IMR-90 (cell line): ENCODE measurements around the gene DNAJB8. TPM values are rescaled to one million over a fixed set of nuclear protein-coding genes. Genes with fewer than 3 reads are reported as not detected.

ENCODE experiments used
- ATAC-seq: fragments of 200-7000 bp; cut with Tn5 transposase; 2 replicates; pipeline ENCODE4 v1.9.1; 2020; ENCODE audit warnings: low read depth, mild to moderate bottlenecking, moderate library complexity
- BruUV-seq: library from RNA; stranded (reverse); fragments of 400-500 nt; replicated peaks from 2 replicates; lab custom pipeline; 2021; lab: Mats Ljungman, UMichigan
- CTCF ChIA-PET: fragments of 300-600 bp; formaldehyde crosslinking; extraction: SDS; loops from one replicate; lab custom pipeline; 2021; ENCODE audit warnings: antibody characterized with exemption; lab: Yijun Ruan, JAX
- POLR2A ChIA-PET: fragments of 300-600 bp; sonication (Branson Sonifier 250); formaldehyde crosslinking; loops from one replicate; lab custom pipeline; 2022; ENCODE audit warnings: antibody characterized with exemption; ENCODE audit not compliant: unreplicated experiment; lab: Charles Lee
- DNase-seq: peaks from one replicate; pipeline ENCODE4 v3.0.0; 2013
- H2AFZ ChIP-seq: replicated peaks from 2 replicates; pipeline ENCODE3; 2013; ENCODE audit warnings: low read length, mild to moderate bottlenecking; ENCODE audit not compliant: poor library complexity
- H2AK5ac ChIP-seq: 2 replicates; pipeline ENCODE4 v1.6.1; 2013; ENCODE audit warnings: low read depth, low read length, inconsistent platforms
- H2AK9ac ChIP-seq: replicated peaks from 2 replicates; pipeline ENCODE3; 2013; ENCODE audit warnings: mild to moderate bottlenecking, low read depth, low read length, moderate library complexity; ENCODE audit not compliant: poor library complexity
- H2BK120ac ChIP-seq: 2 replicates; pipeline ENCODE4 v1.6.1; 2013; ENCODE audit warnings: low read depth, low read length, inconsistent platforms
- H2BK15ac ChIP-seq: 3 replicates; pipeline ENCODE4 v1.6.1; 2013; ENCODE audit warnings: low read depth, low read length, inconsistent platforms
- H2BK20ac ChIP-seq: 2 replicates; pipeline ENCODE4 v1.6.1; 2013; ENCODE audit warnings: low read depth, mild to moderate bottlenecking, inconsistent platforms, low read length, moderate library complexity
- H2BK5ac ChIP-seq: 2 replicates; pipeline ENCODE4 v1.6.1; 2013; ENCODE audit warnings: mild to moderate bottlenecking, low read depth, low read length, inconsistent platforms; ENCODE audit not compliant: poor library complexity, severe bottlenecking
- H3K14ac ChIP-seq: replicated peaks from 2 replicates; pipeline ENCODE4 v1.6.1; 2013; ENCODE audit warnings: low read depth, low read length, inconsistent platforms
- H3K18ac ChIP-seq: 2 replicates; pipeline ENCODE4 v1.6.1; 2013; ENCODE audit warnings: low read depth, low read length, control low read depth
- H3K23ac ChIP-seq: 2 replicates; pipeline ENCODE4 v1.6.1; 2013; ENCODE audit warnings: low read depth, low read length, inconsistent platforms
- H3K27ac ChIP-seq: 2 replicates; pipeline ENCODE4 v1.5.1; 2013; ENCODE audit warnings: mild to moderate bottlenecking, control low read depth, low read length; ENCODE audit not compliant: insufficient read depth
- H3K27me3 ChIP-seq: 2 replicates; pipeline ENCODE4 v1.6.1; 2013; ENCODE audit warnings: low read length; ENCODE audit not compliant: control insufficient read depth, insufficient read depth
- H3K36me3 ChIP-seq: 2 replicates; pipeline ENCODE4 v1.6.1; 2013; ENCODE audit warnings: low read length, mixed read lengths; ENCODE audit not compliant: control insufficient read depth, insufficient read depth
- H3K4ac ChIP-seq: 2 replicates; pipeline ENCODE4 v1.6.1; 2013; ENCODE audit warnings: low read depth, low read length, inconsistent platforms
- H3K4me1 ChIP-seq: 2 replicates; pipeline ENCODE4 v1.6.1; 2013; ENCODE audit warnings: low read length, mixed read lengths; ENCODE audit not compliant: control insufficient read depth, insufficient read depth
- H3K4me2 ChIP-seq: 2 replicates; pipeline ENCODE4 v1.6.1; 2013; ENCODE audit warnings: low read depth, mild to moderate bottlenecking, control low read depth, low read length, moderate library complexity
- H3K4me3 ChIP-seq: 2 replicates; pipeline ENCODE4 v1.5.1; 2013; ENCODE audit warnings: low read depth, mild to moderate bottlenecking, control low read depth, low read length, moderate library complexity; ENCODE audit not compliant: insufficient read depth
- H3K56ac ChIP-seq: 2 replicates; pipeline ENCODE4 v1.6.1; 2013; ENCODE audit warnings: low read length, inconsistent platforms; ENCODE audit not compliant: insufficient read depth; ENCODE audit errors: extremely low read depth
- H3K79me1 ChIP-seq, 2 experiments: 2 replicates each; pipeline ENCODE4 v1.6.1; 2013; ENCODE audit warnings: low read length in 2 of 2, inconsistent platforms in 1 of 2, low read depth in 1 of 2
- H3K9ac ChIP-seq: 2 replicates; pipeline ENCODE4 v1.6.1; 2013; ENCODE audit warnings: low read depth, low read length, control low read depth
- H3K9me1 ChIP-seq: 2 replicates; pipeline ENCODE4 v1.6.1; 2013; ENCODE audit warnings: low read length, inconsistent platforms; ENCODE audit not compliant: insufficient read depth
- H3K9me3 ChIP-seq: 2 replicates; pipeline ENCODE4 v1.6.1; 2013; ENCODE audit warnings: low read length; ENCODE audit not compliant: control insufficient read depth, insufficient read depth
- H4K20me1 ChIP-seq: 2 replicates; pipeline ENCODE4 v1.6.1; 2013; ENCODE audit warnings: low read length, inconsistent platforms; ENCODE audit not compliant: insufficient read depth
- H4K5ac ChIP-seq: 2 replicates; pipeline ENCODE4 v1.6.1; 2013; ENCODE audit warnings: mild to moderate bottlenecking, low read depth, low read length, control low read depth
- H4K8ac ChIP-seq, 2 experiments: 2 replicates each; pipeline ENCODE4 v1.6.1; 2013; ENCODE audit warnings: low read depth in 2 of 2, low read length in 2 of 2, control low read depth in 1 of 2, inconsistent platforms in 1 of 2
- H4K91ac ChIP-seq: 2 replicates; pipeline ENCODE4 v1.6.1; 2013; ENCODE audit warnings: low read depth, low read length, inconsistent platforms; ENCODE audit not compliant: insufficient read depth
- BHLHE40 ChIP-seq: fragments of 150-350 bp; IDR thresholded peaks from 2 replicates; pipeline ENCODE4 v1.6.1; 2016; ENCODE audit warnings: mild to moderate bottlenecking, low read depth, low read length
- ELK1 ChIP-seq: fragments of 150-350 bp; IDR thresholded peaks from 2 replicates; pipeline ENCODE4 v1.6.1; 2016; ENCODE audit warnings: low read depth, mild to moderate bottlenecking, low read length, moderate library complexity, borderline replicate concordance
- FOS ChIP-seq: fragments of 150-350 bp; IDR thresholded peaks from 2 replicates; pipeline ENCODE4 v1.6.1; 2016; ENCODE audit warnings: low read depth, low read length
- MAZ ChIP-seq: IDR thresholded peaks from 2 replicates; pipeline ENCODE4 v1.6.1; 2012; ENCODE audit warnings: low read depth, mild to moderate bottlenecking, low read length, improper control_type of control experiment, moderate library complexity, borderline replicate concordance
- RAD21 ChIP-seq: IDR thresholded peaks from 2 replicates; pipeline ENCODE4 v1.6.1; 2012; ENCODE audit warnings: low read length, improper control_type of control experiment
- RCOR1 ChIP-seq: IDR thresholded peaks from 2 replicates; pipeline ENCODE4 v1.6.1; 2012; ENCODE audit warnings: mild to moderate bottlenecking, low read length, improper control_type of control experiment; ENCODE audit not compliant: insufficient replicate concordance
- SMC3 ChIP-seq: fragments of 150-350 bp; IDR thresholded peaks from 2 replicates; pipeline ENCODE4 v1.6.1; 2016; ENCODE audit warnings: low read depth, mild to moderate bottlenecking, antibody characterized with exemption, low read length, moderate library complexity
- WGBS, 2 experiments: methylation state at CpG; one replicate each; pipeline versions ENCODE4 v1.1.5 to v1.1.7; 2013; ENCODE audit warnings: missing lambda C conversion rate in 2 of 2; ENCODE audit not compliant: insufficient read length in 1 of 2; ENCODE audit errors: extremely low coverage in 2 of 2; 5-methylcytosine and 5-hydroxymethylcytosine counted together
- dilution Hi-C: fragments of 300-500 bp; cut with HindIII; formaldehyde crosslinking; loops from one replicate; pipeline ENCODE4 v1.14.3; 2018; ENCODE audit warnings: low sequenced_read_pairs; ENCODE audit not compliant: unreplicated experiment
- in situ Hi-C: fragments of 300-500 bp; cut with MboI; formaldehyde crosslinking; loops from 3 replicates; pipeline ENCODE4 v1.14.3; 2019; ENCODE audit warnings: low sequenced_read_pairs, inconsistent platforms, mixed read lengths
- intact Hi-C: fragments of 100-400 bp; cut with micrococcal nuclease; formaldehyde crosslinking; loops from 2 replicates; pipeline ENCODE4 v1.10.0; 2022
- polyA plus RNA-seq, 3 experiments: library from polyadenylated mRNA; depleted of rRNA; stranded (reverse); fragments of >200 nt; gene quantifications; 2 replicates each; pipeline ENCODE4 v1.2.3, GENCODE V29; 2012; ENCODE audit warnings: low replicate concordance in 1 of 3
- total RNA-seq: library from RNA; depleted of rRNA; stranded (reverse); fragments of >200 nt; gene quantifications from 2 replicates; pipeline ENCODE4 v1.2.3, GENCODE V29; 2012

DNAJB8 gene
- total and polyA plus RNA-seq, 2 of the 4 experiments (the other 2 are of a cell fraction): not detected

GRCh38 chr3:128413413-128414205, 53.1 kb downstream of the DNAJB8 start:
- Histone ChIP-seq H3K18ac (no peak overlapping the region), H3K4me1 (0 out of 2 replicates have a peak, but pooled peaks cover 3% of the 10 kb centered on the region), H3K4me2 (no peak overlapping the region), H3K23ac (no peak overlapping the region), H4K20me1 (no peaks in the 10 kb centered on the region), H3K4ac (no peak overlapping the region), H2AK9ac (no peak overlapping the region), H3K36me3 (no peaks in the 10 kb centered on the region), H4K5ac (no peak overlapping the region), H3K14ac (no peak overlapping the region), H2AFZ (no peak overlapping the region), H2AK5ac (no peak overlapping the region), H3K56ac (no peak overlapping the region), H4K8ac (no peak overlapping the region), H3K9me3 (no peaks in the 10 kb centered on the region), H2BK120ac (no peak overlapping the region), H2BK15ac (no peak overlapping the region), H3K79me1 (no peaks in the 10 kb centered on the region), H3K27ac (no peak overlapping the region), H2BK5ac (no peak overlapping the region), H3K27me3 (no peaks in the 10 kb centered on the region), H2BK20ac (no peak overlapping the region), H3K9ac (no peak overlapping the region), H3K9me1 (peaks cover 5% of the 10 kb centered on the region; the same call in 1 of the 2 replicates), H3K4me3 (no peak overlapping the region), H4K91ac (no peak overlapping the region)
- WGBS, 2 experiments: 90% methylated on average over 10 of the region's 24 CpGs; no CpG with 5 or more reads in 1 of the 2 experiments
- DNase-seq: no peak
- BruUV-seq: no TSS peak
- intact Hi-C loops: no loop called here
- dilution Hi-C loops: no loop called here
- no peak for ATAC-seq
- in situ Hi-C loops: no loop called here
- TF ChIP-seq SMC3 (no peak), RAD21 (no peak), BHLHE40 (no peak), RCOR1 (no peak), ELK1 (no peak), FOS (no peak), MAZ (no peak)
- ChIA-PET POLR2A (no interaction called here), CTCF (no interaction called here)
